Thyroid gland (tissue), 4 donors: ENCODE data around the gene BRSK2. TPM values are rescaled to one million over a fixed set of nuclear protein-coding genes. Genes with fewer than 3 reads are reported as not detected.
"Not testable (repeated sequence)": the region's sequence is repeated elsewhere in the genome, so short reads cannot be mapped to it uniquely, and the experiment has no call there.

Experiments
- DNase-seq, 2 donors: peaks; one replicate each; pipeline ENCODE4 v3.0.0-alpha.2; 2019
- H3K27ac ChIP-seq, 3 donors: fragments of 200-600 bp; sonication (generic); 1 replicate in 2 of 3; 2 replicates in 1 of 3; pipeline ENCODE4 v1.5.1; 2016 to 2019; ENCODE audit warnings: mild to moderate bottlenecking in 1 of 3, moderate library complexity in 1 of 3
- H3K27me3 ChIP-seq: fragments of 200-600 bp; sonication (generic); one replicate; pipeline ENCODE4 v1.5.1; 2019
- H3K36me3 ChIP-seq, 2 donors: fragments of 200-600 bp; sonication (generic); one replicate each; pipeline ENCODE4 v1.5.1; 2016 to 2019
- H3K4me1 ChIP-seq, 2 donors: fragments of 200-600 bp; sonication (generic); one replicate each; pipeline ENCODE4 v1.5.1; 2017 to 2019
- H3K4me3 ChIP-seq, 3 donors: fragments of 200-600 bp; sonication (generic); replicated peaks in 1 of 3; 1 replicate in 2 of 3; 2 replicates in 1 of 3; pipeline ENCODE4 v1.5.1; 2016; ENCODE audit warnings: mild to moderate bottlenecking in 1 of 3
- H3K9me3 ChIP-seq: fragments of 200-600 bp; sonication (generic); one replicate; pipeline ENCODE4 v1.5.1; 2017
- CTCF ChIP-seq, 6 experiments: fragments of 200-600 bp in 3 of 6; fragments of 450-650 bp in 3 of 6; sonication (generic) in 3 of 6; IDR thresholded peaks; one replicate each; pipeline ENCODE4 v1.5.1; 2016 to 2019; ENCODE audit warnings: antibody characterized with exemption in 6 of 6, mild to moderate bottlenecking in 2 of 6, inconsistent platforms in 1 of 6, moderate library complexity in 1 of 6
- POLR2A ChIP-seq, 2 donors: fragments of 450-650 bp; IDR thresholded peaks; one replicate each; pipeline ENCODE4 v1.6.1; 2017; ENCODE audit warnings: antibody characterized with exemption in 2 of 2, mild to moderate bottlenecking in 2 of 2, moderate library complexity in 1 of 2
- WGBS, 2 donors: methylation state at CpG; one replicate each; pipeline ENCODE4 v1.1.5; 2017; 5-methylcytosine and 5-hydroxymethylcytosine counted together
- intact Hi-C: fragments of 100-400 bp; cut with DNase I; formaldehyde crosslinking; loops from one replicate; pipeline ENCODE4 v1.15.1; 2023
- total RNA-seq, 4 donors: library from RNA; depleted of rRNA; stranded (reverse); fragments of >200 nt; gene quantifications; one replicate each; pipeline ENCODE4 v1.2.3, GENCODE V29; 2016

BRSK2 gene
- total RNA-seq, 4 donors from 2014 or later = 0.34 to 2.2 (median 0.81) TPM

- H3K9me3 ChIP-seq = no peaks in the 10 kb centered on the region
- TF ChIP-seq CTCF (IDR thresholded peaks at IDR 0.05) = no peak
- TF ChIP-seq POLR2A (IDR thresholded peaks at IDR 0.05) = no peak
- no peak overlapping the region for H3K27ac ChIP-seq
- H3K4me1 ChIP-seq = no peaks in the 10 kb centered on the region
- no peaks in the 10 kb centered on the region for H3K27me3 ChIP-seq
- 84% methylated on average over 23 of the region's 25 CpGs for WGBS, 2 donors
- H3K4me3 ChIP-seq = no peak overlapping the region
- intact Hi-C loops = no loop called here
- no peak for DNase-seq
- no peaks in the 10 kb centered on the region for H3K36me3 ChIP-seq
Measured at GRCh38 chr11:1343391-1344055, 46.2 kb upstream of the BRSK2 start.

- TF ChIP-seq CTCF (IDR thresholded peaks at IDR 0.05) (no peak), POLR2A (IDR thresholded peaks at IDR 0.05) (no peak)
- intact Hi-C loops = no loop called here
- 73 to 74% methylated on average over 25 to 26 of the region's 26 CpGs for WGBS, 2 donors
- Histone ChIP-seq H3K9me3 (no peaks in the 10 kb centered on the region), H3K4me3 (no peak overlapping the region), H3K36me3 (no peaks in the 10 kb centered on the region), H3K27me3 (no peaks in the 10 kb centered on the region), H3K4me1 (no peaks in the 10 kb centered on the region), H3K27ac (no peak overlapping the region)
- DNase-seq = no peak
Measured at GRCh38 chr11:1344056-1344635, 45.6 kb upstream of the BRSK2 start.

GRCh38 chr11:1345737-1346513 lies 43.8 kb upstream of the BRSK2 start:
- intact Hi-C loops = no loop called here
- Histone ChIP-seq H3K4me1 (no peaks in the 10 kb centered on the region), H3K9me3 (no peaks in the 10 kb centered on the region), H3K36me3 (no peaks in the 10 kb centered on the region), H3K27ac (no peak overlapping the region), H3K27me3 (no peaks in the 10 kb centered on the region), H3K4me3 (no peak overlapping the region)
- WGBS, 2 donors = 86 to 87% methylated on average over 22 to 28 of the region's 28 CpGs
- TF ChIP-seq CTCF (IDR thresholded peaks at IDR 0.05) (no peak), POLR2A (IDR thresholded peaks at IDR 0.05) (no peak)
- DNase-seq = no peak

- Histone ChIP-seq H3K27ac (no peak overlapping the region), H3K27me3 (no peaks in the 10 kb centered on the region), H3K4me3 (no peak overlapping the region), H3K36me3 (no peaks in the 10 kb centered on the region), H3K9me3 (no peaks in the 10 kb centered on the region), H3K4me1 (no peaks in the 10 kb centered on the region)
- DNase-seq = no peak
- TF ChIP-seq CTCF (IDR thresholded peaks at IDR 0.05) (no peak), POLR2A (IDR thresholded peaks at IDR 0.05) (no peak)
- intact Hi-C loops = no loop called here
- WGBS, 2 donors = 86 to 94% methylated on average over 25 to 26 of the region's 28 CpGs
Measured at GRCh38 chr11:1346669-1347390, 42.9 kb upstream of the BRSK2 start.

- DNase-seq, H3K9me3 ChIP-seq, H3K4me1 ChIP-seq, H3K27me3 ChIP-seq, H3K27ac ChIP-seq, intact Hi-C loops, H3K36me3 ChIP-seq, H3K4me3 ChIP-seq: not testable (repeated sequence)
- WGBS, 2 donors = 94 to 95% methylated on average over 12 to 17 of the region's 18 CpGs
Measured at GRCh38 chr11:1347411-1347999, 42.2 kb upstream of the BRSK2 start.
